NCI-H2196 (cell line): ENCODE data around the gene CFAP97D1.
"Not testable (repeated sequence)": the region's sequence is repeated elsewhere in the genome, so short reads cannot be mapped to it uniquely, and the experiment has no call there.

Experiments
- DNase-seq: peaks from one replicate; lab custom pipeline; 2025; ENCODE audit not compliant: unreplicated experiment; lab: John Stamatoyannopoulos, UW

The CFAP97D1 gene

GRCh38 chr17:43792668-43793067 is 12.4 kb downstream of the CFAP97D1 start:
- not testable (repeated sequence) for DNase-seq

- not testable (repeated sequence) for DNase-seq
Measured at GRCh38 chr17:43798024-43798423, 17.8 kb downstream of the CFAP97D1 start.

DNA sequence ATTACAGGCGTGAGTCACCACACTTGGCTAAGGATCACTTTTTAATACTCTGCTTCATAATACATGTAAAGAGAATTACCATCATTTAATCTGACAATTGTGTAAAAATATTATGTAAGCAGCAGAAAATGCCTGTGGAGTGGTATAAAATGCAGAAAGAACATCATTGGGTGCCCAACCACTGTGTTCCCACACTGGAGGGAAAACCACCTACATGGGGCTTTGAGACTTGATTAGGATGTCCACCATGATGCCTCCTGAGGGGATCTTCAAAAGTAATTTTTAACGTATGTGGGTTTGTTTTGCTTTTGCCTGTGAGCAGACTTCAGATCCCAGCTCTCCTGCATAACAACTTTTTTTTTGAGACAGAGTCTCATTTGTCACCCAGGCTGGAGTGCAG is 18.8 kb downstream of the CFAP97D1 start:
- DNase-seq: no peak

- no peak for DNase-seq
Measured at GRCh38 chr17:43800736-43801135, 20.5 kb downstream of the CFAP97D1 start.

DNA sequence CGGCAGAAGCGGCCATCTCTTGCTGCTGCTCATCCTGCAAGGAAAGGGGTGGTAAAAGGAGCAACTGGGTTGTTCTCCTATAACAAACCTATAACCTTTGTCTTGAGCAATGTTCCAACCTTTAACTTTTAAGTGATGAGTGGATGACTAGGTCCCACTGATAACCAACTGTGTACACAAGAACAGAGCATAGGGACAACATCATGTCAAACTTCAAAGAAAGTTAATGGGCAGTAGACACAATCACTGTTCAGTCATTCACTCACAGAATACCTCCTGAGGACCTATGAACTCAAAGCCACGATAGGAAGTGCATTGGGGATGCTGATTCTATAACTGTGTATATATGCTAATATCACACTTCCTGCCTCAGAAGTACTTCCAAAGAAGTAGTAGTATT is 21.6 kb downstream of the CFAP97D1 start:
- no peak for DNase-seq

DNA sequence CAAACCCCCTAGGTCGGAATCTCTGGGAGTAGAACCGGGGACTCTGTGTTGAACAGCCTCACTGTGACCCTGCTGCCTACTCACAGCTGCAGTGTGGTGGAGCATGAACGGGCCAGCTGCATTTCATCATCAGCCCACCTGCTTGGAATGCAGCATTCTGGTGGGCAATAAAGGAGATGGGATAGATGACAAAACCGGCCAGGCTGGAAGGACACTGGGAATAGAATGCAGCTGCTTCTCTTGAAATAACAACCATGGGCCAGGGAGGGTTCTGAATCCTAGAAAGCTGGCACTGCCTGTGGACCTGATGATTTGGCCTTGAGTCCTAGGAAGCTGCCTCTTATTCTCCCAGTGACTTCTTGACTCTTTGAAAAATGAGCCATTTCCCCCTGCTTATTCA is 23.5 kb downstream of the CFAP97D1 start:
- DNase-seq: no peak

DNA sequence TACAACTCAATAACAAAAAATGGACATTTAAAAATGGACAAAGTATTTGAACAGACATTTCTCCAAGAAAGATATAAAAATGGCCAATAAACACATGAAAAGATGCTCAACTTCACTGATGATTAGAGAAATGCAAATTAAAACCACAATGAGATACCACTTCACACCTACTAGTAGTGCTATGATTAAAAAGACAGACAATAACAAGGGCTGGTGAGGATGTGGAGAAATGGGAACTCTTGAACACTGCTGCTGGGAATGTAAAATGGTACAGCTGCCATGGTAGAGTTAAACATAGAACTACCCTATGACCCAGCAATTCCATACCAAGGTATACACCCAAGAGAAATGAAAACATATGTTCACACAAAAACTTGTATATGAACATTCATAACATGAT is 24.9 kb downstream of the CFAP97D1 start:
- no peak for DNase-seq

- no peak for DNase-seq
Measured at GRCh38 chr17:43808076-43808475, 27.8 kb downstream of the CFAP97D1 start.

DNA sequence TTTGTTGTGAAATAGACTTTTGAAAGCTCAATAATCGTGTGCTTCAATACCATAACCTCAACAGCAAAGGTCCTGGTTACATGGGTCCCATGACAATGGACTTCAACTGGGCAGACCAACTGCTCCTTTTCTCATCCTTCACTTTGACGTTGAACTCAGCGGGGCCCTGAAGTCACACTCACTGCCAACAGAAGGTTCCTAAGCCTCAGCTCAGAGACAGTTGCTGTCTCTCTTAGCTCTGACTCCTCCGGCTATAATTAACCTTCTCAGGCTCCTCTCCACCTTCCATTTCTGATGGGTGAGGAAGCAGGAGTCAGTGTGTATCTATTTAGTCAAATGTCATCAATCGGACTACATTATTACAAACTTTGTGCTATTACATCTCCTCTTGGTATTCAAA is 28.9 kb downstream of the CFAP97D1 start:
- DNase-seq: no peak

DNA sequence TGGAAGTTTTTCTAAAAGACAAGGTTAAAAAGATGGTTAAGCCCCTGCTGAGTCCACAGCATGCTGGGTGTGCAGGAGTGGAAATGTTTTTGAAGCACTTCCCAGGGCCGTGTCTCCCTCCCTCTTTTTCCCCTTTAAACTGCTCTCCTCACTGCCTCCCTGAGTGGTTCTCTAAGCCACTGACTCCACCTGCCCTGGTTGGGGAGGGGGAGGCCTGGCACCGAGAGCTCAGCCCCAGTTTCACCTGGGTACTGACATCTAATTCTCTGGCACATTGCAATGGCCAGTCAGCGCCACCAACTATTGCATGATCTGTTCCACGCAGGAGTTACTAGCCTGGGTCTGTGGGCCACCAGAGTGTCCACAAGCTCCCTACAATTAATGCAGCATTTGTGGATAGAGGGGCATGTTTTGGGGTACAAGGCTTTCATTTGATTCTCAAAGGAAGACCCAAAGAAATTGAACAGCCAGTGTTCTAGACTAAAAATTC is 30.0 kb downstream of the CFAP97D1 start:
- no peak for DNase-seq

DNA sequence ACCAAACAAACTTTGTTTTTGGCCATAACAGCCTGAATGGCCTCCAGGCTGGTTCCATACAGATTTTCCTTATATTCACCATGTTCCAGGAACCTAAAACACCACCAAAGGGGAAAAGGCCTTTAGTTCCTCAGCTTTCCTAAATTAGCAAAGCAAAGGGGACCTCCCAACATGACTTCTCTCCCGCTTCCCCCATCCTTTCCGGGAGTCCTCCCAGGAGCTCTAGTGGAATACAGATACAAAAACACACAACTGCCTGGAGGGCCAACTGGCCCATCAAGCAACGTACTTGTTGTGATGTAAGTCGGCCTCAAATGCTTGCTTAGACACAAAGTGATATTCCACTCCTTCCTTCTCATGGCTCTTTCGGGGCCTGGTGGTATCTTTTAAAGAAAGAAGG is 30.6 kb downstream of the CFAP97D1 start:
- DNase-seq: no peak

- DNase-seq: no peak
Measured at GRCh38 chr17:43812396-43813265, 32.4 kb downstream of the CFAP97D1 start.

DNA sequence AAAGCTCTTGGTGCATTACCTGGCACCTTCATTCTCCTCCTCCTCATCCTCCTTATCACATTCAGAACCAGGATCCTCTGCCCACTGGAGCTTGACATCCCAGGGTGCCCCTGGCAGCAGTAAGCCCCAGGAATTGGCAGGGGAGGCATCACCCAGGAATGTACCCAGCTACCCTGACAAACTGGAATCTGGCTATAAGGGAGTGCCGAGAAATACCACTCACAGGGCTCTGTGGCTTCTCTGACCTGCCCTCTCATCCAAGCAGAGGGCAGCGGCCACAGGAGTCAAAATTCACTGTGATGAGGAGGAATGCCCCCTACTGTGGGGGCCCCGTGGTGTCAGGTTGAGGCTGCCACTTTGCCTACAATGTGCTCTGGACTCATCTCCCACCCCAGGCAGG is 33.2 kb downstream of the CFAP97D1 start:
- no peak for DNase-seq

GRCh38 chr17:43814026-43814425 is 33.8 kb downstream of the CFAP97D1 start:
- no peak for DNase-seq

GRCh38 chr17:43814714-43815113 is 34.5 kb downstream of the CFAP97D1 start:
- DNase-seq: no peak

DNA sequence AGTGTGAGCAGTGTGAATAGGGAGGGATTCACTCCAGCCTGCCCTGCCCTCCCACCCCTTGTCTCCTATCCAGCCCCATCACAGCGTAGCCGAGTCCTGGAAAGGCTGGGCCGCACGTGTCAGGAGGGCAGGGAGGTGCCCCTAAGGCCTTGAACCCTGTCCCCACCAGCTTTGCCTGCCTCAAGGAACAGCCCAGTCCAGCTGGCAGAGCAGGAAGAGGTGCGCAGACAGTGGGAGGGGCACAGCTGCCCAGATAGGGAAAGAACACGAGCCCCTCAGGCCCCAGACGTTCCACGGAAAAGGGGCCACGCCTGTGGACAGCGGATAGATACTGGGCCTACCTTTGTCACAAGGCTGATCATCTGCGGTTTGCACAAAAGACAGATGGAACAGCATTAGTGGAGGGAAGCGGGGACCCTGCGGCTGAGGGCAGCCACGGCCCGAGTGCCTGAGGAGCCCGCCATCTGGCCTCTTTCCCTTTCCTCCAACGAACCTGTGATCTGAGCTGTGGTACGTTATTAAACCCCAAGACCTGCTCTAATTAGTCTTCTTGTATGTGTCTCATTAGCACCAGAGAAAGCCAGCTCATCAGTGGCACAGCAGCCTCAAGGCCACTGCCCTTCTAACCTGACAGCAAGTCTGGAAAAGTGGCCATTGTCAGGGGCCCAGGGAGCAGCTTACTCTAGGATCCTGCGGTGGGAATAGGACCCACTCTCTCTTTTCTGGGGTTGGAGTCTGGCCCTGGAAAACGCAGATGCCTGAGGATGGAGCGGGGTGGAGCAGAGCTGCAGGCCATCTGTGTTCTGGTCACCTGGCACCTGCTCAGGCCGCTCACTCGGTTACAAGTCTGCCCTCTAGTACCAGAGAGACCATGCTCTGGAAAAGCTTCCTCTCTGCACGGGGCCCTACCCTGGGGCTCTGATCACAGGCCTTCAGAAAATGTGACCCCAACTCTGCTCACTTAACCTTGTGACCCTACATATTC is 36.4 kb downstream of the CFAP97D1 start:
- DNase-seq: no peak

GRCh38 chr17:43817826-43818225 is 37.6 kb downstream of the CFAP97D1 start:
- no peak for DNase-seq

DNA sequence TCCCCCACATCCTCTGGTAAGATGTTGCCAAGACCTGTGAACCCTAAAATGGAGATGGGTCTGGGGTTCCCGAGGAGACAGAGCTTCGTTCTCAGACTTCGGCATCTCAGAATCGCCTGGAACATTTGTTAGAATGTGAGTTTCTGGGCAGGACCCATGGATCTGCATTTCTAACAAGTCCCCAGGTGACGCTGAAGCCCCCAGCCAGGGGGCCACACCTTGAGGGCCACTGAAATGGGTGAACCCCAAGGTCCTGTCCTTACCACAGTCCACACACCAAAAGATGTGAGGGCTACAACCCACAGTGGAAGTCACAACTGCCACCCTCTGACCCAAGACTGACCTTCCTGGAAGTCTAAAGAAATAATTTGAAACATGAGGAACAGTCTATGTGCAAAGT is 38.7 kb downstream of the CFAP97D1 start:
- DNase-seq: no peak

GRCh38 chr17:43820759-43821158 is 40.5 kb downstream of the CFAP97D1 start:
- DNase-seq: no peak

GRCh38 chr17:43822570-43823190 is 42.4 kb downstream of the CFAP97D1 start:
- peak; percentile 6 for DNase-seq
